ENCODE measurements around the gene NTN1.
"Not testable (repeated sequence)": the region's sequence is repeated elsewhere in the genome, so short reads cannot be mapped to it uniquely, and the experiment has no call there.

The NTN1 gene

DNA sequence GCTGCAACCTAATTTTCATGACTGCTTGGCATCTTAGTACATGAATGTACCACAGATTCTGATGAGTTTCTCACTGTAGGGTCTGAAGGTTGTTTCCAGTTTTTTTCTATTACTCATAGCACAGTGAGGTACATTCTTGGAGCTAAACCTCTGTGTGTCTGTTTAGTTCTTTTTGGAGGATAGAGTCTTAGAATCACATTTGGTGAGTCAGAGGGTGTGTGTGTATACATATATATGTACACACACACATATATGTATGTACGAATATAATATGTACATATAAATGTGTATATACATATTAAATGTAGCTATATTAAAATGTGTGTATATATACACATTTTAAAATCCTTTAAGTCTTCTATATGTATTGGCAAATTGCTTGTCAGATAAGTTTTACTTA lies 72.9 kb downstream of the NTN1 start:
- no peak for DNase-seq

GRCh38 chr17:9095390-9095789 lies 74.1 kb downstream of the NTN1 start:
- no peak for DNase-seq

DNA sequence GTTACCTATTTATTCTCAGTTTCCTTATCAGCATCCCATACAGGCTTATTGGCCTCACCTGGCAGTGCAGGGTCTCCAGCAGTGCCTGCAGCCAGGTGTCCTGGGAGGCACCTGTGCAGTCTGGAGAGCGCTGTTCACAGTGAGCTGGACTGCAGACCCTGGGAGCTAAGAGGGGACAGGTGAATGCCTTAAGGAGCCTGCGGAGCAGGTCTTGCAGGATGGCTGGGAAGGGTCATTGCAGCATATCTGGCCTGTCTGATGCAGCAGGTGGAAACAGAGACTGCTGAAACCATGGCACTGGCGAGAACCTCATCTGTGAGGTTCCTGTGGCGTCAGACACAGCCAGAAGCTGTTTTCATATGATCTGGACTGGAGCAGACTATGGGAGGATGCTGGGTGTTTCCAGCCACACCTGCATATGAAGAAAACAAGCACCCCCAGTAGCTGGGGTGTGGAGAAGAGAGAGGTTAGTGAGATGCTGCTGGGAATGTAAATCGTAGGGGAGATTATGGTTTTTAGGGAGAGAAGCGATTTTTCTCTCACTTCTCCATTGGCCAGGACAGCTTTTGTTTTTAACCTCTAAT lies 77.0 kb downstream of the NTN1 start:
- no peak for DNase-seq

DNA sequence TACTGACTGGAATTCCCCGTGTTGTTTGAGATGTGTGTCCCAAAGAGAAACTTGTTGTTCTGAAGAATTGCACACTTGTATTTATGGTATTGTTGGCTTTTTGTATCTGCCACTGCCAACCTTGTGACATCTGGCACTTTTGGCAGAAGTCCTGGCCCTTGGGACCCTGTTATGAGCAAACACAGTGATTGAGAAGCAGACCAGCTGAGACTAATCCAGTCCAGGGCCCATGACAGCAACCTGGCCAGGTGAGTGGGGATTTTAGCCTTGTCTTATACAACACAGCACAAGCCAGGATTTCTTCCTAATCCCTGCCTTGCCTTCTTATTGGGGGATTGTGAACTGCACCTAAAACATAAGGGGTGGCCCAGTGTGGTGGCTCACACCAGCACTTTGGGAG lies 80.0 kb downstream of the NTN1 start:
- DNase-seq = no peak

DNA sequence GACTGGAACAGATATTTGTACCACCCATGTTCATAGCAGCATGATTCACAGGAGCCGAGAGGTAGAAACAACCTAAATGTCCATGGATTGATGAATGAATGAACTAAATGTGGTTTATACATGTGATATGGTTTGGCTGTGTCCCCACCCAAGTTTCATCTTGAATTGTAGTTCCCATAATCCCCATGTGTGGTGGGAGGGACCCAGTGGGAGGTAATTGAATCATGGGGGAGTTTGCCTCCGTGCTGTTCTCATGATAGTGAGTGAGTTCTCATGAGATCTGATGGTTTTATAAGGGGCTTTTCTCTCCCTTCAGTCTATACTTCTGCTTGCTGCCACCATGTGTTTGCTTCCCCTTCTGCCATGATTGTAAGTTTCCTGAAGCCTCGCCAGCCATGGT lies 81.9 kb downstream of the NTN1 start:
- peak in 2 of 3 donors; percentile 5 to 28 for DNase-seq

DNA sequence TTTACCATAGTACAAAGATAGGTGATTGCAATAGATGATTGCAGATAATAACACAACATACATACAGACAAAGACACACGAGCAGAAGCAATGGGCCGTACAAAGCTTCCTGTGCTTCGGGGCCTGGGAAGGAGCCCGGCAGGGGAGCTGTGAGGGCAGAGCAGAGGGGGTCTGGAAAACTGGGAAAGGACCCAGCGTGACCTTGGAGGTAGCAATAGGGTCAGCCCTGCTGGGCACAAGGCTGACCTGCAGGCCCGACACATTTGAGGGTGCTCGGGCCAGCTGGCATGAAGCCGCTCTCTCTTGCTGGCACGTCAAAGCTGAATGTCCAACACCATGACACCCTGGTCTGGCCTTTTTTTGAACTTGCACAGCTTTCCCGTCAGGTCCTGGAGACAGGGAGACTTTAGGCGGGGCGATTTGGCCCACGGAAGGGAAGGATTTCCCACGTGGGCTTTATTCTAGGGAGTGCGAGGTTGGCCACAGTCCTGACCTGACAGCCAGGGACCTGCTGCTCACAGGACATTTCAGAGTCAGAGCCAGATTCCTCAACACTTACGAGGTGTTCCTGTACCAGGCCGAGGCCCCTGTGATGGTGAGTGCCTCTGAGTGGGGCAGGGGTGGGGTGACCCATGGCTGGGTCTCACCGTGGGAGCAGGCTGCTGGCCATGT lies 83.2 kb downstream of the NTN1 start:
- no peak for DNase-seq

- DNase-seq = no peak
Observed at GRCh38 chr17:9105068-9105868, 84.0 kb downstream of the NTN1 start.

- DNase-seq = not testable (repeated sequence)
Observed at GRCh38 chr17:9106278-9106677, 85.0 kb downstream of the NTN1 start.

GRCh38 chr17:9107527-9107926 lies 86.2 kb downstream of the NTN1 start:
- no peak for DNase-seq

- DNase-seq = peak in 1 of 3 donors; percentile 5
Observed at GRCh38 chr17:9108146-9108545, 86.8 kb downstream of the NTN1 start.

DNA sequence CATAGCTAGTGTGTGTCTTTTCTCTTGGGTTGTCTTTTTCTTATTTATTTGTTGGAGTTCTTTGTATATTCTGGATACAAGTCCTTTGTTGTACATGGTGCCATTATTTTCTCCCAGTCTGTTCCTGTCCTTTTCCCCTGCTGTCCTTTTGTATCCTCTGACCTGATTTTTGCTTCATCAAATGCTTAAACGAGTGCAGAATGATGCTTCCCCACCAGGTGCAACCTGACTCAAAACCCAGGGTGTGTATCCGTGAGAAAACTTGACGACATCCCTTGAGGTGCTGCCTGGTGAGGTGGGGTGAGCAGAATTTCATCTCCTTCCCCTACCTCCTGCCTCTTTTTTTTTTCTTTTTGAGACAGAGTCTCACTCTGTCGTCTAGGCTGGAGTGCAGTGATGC lies 88.6 kb downstream of the NTN1 start:
- no peak for DNase-seq

GRCh38 chr17:9110501-9110900 lies 89.2 kb downstream of the NTN1 start:
- no peak for DNase-seq

- DNase-seq = peak in 2 of 3 donors; percentile 40 to 59
Observed at GRCh38 chr17:9115214-9116191, 94.2 kb downstream of the NTN1 start.

GRCh38 chr17:9116311-9116835 lies 95.1 kb downstream of the NTN1 start:
- DNase-seq = no peak

DNA sequence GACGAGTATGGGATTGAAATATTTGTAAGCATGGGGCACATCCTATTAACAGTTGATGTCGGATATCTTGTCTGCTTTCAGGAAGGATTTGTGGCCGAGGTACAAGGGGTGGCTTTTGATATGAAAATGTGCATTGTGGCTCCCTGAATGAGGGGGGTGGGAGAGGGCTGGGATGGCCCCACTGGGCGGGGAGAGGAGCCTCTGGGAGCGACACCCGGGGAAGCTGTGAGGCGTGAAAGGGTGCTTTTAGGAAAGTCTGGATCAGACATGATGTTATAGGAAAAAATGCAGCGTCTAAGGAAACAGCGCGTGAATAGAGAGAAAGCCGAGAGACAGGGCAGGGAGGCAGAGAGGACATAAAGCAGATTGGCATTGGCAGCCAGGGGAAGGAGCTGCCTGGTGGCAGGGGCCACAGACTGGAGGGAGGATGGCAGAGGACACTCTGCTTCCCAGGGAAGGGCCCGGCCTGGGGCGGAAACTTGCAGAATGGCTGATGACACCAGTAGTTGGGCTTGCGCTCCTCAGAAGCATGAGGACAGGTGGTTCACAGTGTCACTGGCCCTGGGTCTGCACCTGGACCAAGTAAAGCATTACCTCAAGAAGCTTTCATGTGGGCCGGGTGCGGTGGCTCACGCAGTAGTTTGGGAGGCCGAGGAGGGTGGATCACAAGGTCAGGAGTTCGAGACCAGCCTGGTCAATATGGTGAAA lies 95.7 kb downstream of the NTN1 start:
- no peak for DNase-seq

- DNase-seq = no peak
Observed at GRCh38 chr17:9120471-9120870, 99.2 kb downstream of the NTN1 start.

- no peak for DNase-seq
Observed at GRCh38 chr17:9121186-9121820, 100.0 kb downstream of the NTN1 start.

GRCh38 chr17:9123594-9124553 lies 102.6 kb downstream of the NTN1 start:
- DNase-seq = no peak

- no peak for DNase-seq
Observed at GRCh38 chr17:9124554-9124935, 103.2 kb downstream of the NTN1 start.

- no peak for DNase-seq
Observed at GRCh38 chr17:9125722-9126121, 104.4 kb downstream of the NTN1 start.
